Mesothelial cell of epicardium (in vitro differentiated cells): ENCODE results near the gene R3HDM4. TPM values are rescaled to one million over a fixed set of nuclear protein-coding genes. Genes with fewer than 3 reads are reported as not detected.

Experiments used
- DNase-seq, 2 experiments: peaks; one replicate each; pipeline ENCODE4 v3.0.0; 2021; ENCODE audit warnings: low spot score in 2 of 2; ENCODE audit not compliant: unreplicated experiment in 2 of 2
- H3K27ac Mint-ChIP-seq: 2 replicates; pipeline ENCODE4 v1.8.0; 2021; ENCODE audit warnings: mixed read lengths
- H3K27me3 Mint-ChIP-seq: 2 replicates; pipeline ENCODE4 v1.8.0; 2021; ENCODE audit warnings: low read depth, mixed read lengths
- H3K36me3 Mint-ChIP-seq: 2 replicates; pipeline ENCODE4 v1.8.0; 2021; ENCODE audit warnings: mixed read lengths
- H3K4me1 Mint-ChIP-seq: 2 replicates; pipeline ENCODE4 v1.8.0; 2021; ENCODE audit warnings: mixed read lengths
- H3K4me3 Mint-ChIP-seq: 2 replicates; pipeline ENCODE4 v1.8.0; 2021; ENCODE audit warnings: mild to moderate bottlenecking, moderate library complexity, mixed read lengths
- H3K9me3 Mint-ChIP-seq: 2 replicates; pipeline ENCODE4 v1.8.0; 2021; ENCODE audit warnings: mixed read lengths
- total RNA-seq: library from RNA; stranded (reverse); gene quantifications from 3 replicates; pipeline ENCODE4 v1.2.1, GENCODE V29; 2021
- TF ChIP-seq, protein P1 (sequence below): fragments of 200-600 bp; sonication (generic); IDR thresholded peaks from one replicate; pipeline ENCODE4 v1.5.0; 2021; ENCODE audit warnings: antibody characterized with exemption; ENCODE audit not compliant: unreplicated experiment

Gene R3HDM4
- total RNA-seq, 1 donor from 2014 or later = 50.5 TPM

DNA sequence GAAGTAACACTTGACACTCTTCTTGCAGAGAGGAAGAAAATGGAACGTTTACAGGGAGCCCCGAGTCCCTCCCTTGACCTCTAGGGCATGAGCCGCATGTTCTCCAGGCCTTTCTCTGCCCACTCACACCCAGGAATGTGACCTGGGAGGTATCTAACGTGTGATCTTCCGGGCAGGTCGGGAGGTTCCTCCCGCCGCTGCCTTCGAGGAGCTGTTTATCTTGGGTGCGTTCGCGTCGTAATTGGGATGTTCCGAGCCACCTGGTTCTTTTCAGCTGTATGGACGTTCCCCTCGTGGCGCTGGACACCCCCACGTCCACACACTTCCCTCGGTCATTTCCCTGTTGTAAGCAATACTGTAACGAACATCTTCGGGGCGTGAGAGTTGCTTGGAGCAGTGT, 26.4 kb upstream of the R3HDM4 start:
- DNase-seq = no peak
- TF ChIP-seq, protein P1, sequence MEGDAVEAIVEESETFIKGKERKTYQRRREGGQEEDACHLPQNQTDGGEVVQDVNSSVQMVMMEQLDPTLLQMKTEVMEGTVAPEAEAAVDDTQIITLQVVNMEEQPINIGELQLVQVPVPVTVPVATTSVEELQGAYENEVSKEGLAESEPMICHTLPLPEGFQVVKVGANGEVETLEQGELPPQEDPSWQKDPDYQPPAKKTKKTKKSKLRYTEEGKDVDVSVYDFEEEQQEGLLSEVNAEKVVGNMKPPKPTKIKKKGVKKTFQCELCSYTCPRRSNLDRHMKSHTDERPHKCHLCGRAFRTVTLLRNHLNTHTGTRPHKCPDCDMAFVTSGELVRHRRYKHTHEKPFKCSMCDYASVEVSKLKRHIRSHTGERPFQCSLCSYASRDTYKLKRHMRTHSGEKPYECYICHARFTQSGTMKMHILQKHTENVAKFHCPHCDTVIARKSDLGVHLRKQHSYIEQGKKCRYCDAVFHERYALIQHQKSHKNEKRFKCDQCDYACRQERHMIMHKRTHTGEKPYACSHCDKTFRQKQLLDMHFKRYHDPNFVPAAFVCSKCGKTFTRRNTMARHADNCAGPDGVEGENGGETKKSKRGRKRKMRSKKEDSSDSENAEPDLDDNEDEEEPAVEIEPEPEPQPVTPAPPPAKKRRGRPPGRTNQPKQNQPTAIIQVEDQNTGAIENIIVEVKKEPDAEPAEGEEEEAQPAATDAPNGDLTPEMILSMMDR = no peak
- H3K4me1 Mint-ChIP-seq = peaks cover 26% of the 10 kb centered on the region
- H3K27ac Mint-ChIP-seq = peak overlapping the region; percentile 86
- H3K9me3 Mint-ChIP-seq = no peaks in the 10 kb centered on the region
- peaks cover 33% of the 10 kb centered on the region for H3K36me3 Mint-ChIP-seq
- no peaks in the 10 kb centered on the region for H3K27me3 Mint-ChIP-seq
- H3K4me3 Mint-ChIP-seq = no peak overlapping the region

DNA sequence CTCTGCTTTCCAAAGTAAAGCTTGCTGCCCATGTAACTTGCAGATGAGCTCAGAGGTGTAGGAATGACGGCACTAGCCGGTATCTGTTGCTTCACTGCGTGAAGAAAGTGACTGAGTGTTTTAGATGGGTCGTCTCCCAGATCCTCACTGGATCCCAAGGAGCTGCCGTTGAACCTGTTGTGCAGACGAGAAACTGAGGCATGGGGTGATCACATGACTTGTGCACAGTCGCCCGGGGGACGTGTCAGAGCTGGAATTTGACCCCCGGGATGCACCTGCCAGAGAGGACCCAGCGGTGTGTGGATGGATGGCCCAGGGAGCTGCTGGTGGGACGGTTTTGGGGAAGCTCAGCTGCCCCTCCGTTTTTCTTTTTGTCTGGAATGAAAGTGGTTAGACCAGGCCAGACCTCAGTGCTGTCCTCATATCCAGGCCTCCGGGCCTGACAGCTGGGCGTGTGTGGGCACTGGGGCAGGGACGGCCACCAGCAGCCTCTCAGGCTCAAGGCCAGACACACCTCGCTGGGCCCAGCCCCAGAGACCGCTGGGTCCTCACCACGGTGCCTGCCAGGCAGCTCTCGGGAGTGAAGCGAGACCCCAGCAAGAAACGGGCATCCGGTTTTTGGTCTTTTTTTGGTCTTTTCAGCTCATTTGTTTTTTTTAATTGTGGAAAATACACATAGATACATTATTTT, 25.4 kb upstream of the R3HDM4 start:
- no peak overlapping the region for H3K4me3 Mint-ChIP-seq
- peaks cover 27% of the 10 kb centered on the region for H3K4me1 Mint-ChIP-seq
- H3K36me3 Mint-ChIP-seq = peaks cover 33% of the 10 kb centered on the region
- H3K27ac Mint-ChIP-seq = peak overlapping the region; percentile 90
- no peaks in the 10 kb centered on the region for H3K9me3 Mint-ChIP-seq
- no peaks in the 10 kb centered on the region for H3K27me3 Mint-ChIP-seq
- TF ChIP-seq, protein P1 = no peak
- DNase-seq = no peak

DNA sequence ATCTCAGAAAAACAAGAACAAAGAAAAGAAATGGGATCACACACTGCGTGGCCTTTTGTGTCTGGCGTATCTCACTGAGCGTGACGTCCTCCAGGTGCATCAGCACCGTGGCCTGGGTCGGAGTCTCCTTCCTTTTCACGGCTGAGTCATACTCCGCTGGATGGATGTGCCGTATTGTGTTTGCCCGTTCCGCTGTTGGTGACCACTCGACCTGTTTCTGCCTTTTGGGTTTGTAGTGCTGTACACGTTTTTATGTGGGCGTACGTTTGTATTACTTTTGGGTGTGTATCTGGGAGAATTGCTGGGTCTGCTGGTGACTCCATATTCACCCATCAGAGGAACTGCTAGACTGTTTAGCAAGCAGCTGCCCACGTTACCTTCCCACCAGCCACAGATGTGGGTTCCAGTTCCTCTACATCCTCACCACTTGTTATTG, 24.3 kb upstream of the R3HDM4 start:
- peaks cover 34% of the 10 kb centered on the region for H3K4me1 Mint-ChIP-seq
- H3K9me3 Mint-ChIP-seq = no peaks in the 10 kb centered on the region
- H3K27me3 Mint-ChIP-seq = no peaks in the 10 kb centered on the region
- DNase-seq = no peak
- peaks cover 30% of the 10 kb centered on the region for H3K36me3 Mint-ChIP-seq
- TF ChIP-seq, protein P1 = no peak
- peak overlapping the region; percentile 51 for H3K27ac Mint-ChIP-seq
- no peak overlapping the region for H3K4me3 Mint-ChIP-seq

DNA sequence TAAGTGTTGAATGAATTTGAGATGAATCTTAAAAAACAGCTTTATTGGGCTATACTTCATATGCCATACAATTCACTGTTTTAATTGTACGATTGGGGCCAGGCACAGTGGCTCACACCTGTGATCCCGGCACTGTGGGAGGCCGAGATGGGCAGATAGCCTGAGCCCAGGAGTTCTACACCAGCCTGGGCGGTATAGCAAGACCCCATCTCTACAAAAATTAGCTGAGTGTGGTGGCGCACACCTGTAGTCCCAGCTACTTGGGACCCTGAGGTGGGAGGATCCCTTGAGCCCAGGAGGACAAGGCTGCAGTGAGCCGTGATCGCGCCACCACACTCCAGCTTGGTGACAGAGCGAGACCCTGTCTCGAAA, 23.1 kb upstream of the R3HDM4 start:
- Mint-ChIP-seq H3K27me3 (no peaks in the 10 kb centered on the region), H3K9me3 (no peaks in the 10 kb centered on the region), H3K4me3 (no peak overlapping the region), H3K27ac (no peak overlapping the region), H3K4me1 (peaks cover 34% of the 10 kb centered on the region), H3K36me3 (peaks cover 25% of the 10 kb centered on the region)
- DNase-seq = no peak
- TF ChIP-seq, protein P1 = no peak

- DNase-seq = no peak
- no peaks in the 10 kb centered on the region for H3K9me3 Mint-ChIP-seq
- peaks cover 29% of the 10 kb centered on the region for H3K4me1 Mint-ChIP-seq
- H3K36me3 Mint-ChIP-seq = peaks cover 20% of the 10 kb centered on the region
- no peak overlapping the region for H3K4me3 Mint-ChIP-seq
- TF ChIP-seq, protein P1 = no peak
- H3K27me3 Mint-ChIP-seq = no peaks in the 10 kb centered on the region
- H3K27ac Mint-ChIP-seq = peak overlapping the region; percentile 56
Measured at GRCh38 chr19:934865-935479, 22.0 kb upstream of the R3HDM4 start.
